SU-DHL-6 (cell line): ENCODE data around the gene ERP27.
A peak's percentile ranks its signal among the peaks of the same experiment; 100 is the strongest.

Experiments
- H2AFZ ChIP-seq: fragments of 200-600 bp; sonication (generic); 2 replicates; pipeline ENCODE4 v1.6.1; 2014; ENCODE audit warnings: low read depth, mild to moderate bottlenecking, moderate library complexity, mixed read lengths, antibody characterized with exemption, low read length; ENCODE audit not compliant: severe bottlenecking
- H3F3A ChIP-seq: fragments of 200-600 bp; shearing (Covaris generic); 2 replicates; pipeline ENCODE4 v1.6.0; 2016; ENCODE audit warnings: antibody characterized with exemption, mild to moderate bottlenecking; ENCODE audit not compliant: insufficient read depth
- H3K27ac ChIP-seq: fragments of 200-600 bp; sonication (generic); 2 replicates; pipeline ENCODE4 v1.5.1; 2016; ENCODE audit warnings: low read depth, mild to moderate bottlenecking, low read length, moderate library complexity, mixed read lengths
- H3K27me3 ChIP-seq: fragments of 200-600 bp; sonication (generic), shearing (Covaris generic); 2 replicates; pipeline ENCODE4 v1.6.0; 2014; ENCODE audit warnings: mild to moderate bottlenecking, low read length
- H3K36me3 ChIP-seq: fragments of 200-600 bp; sonication (generic); 2 replicates; pipeline ENCODE4 v1.6.1; 2014; ENCODE audit warnings: mild to moderate bottlenecking, low read length, mixed read lengths
- H3K4me2 ChIP-seq: fragments of 300-600, 200-600 bp; shearing (Covaris generic), sonication (generic); 2 replicates; pipeline ENCODE4 v1.6.0; 2014; ENCODE audit warnings: low read length, low read depth, mild to moderate bottlenecking; ENCODE audit not compliant: poor library complexity, severe bottlenecking
- H3K4me3 ChIP-seq: fragments of 200-600 bp; sonication (generic); 2 replicates; pipeline ENCODE4 v1.5.1; 2014; ENCODE audit warnings: antibody characterized with exemption, low read length, mild to moderate bottlenecking, mixed read lengths; ENCODE audit not compliant: insufficient read depth, poor library complexity, severe bottlenecking
- H3K79me2 ChIP-seq: fragments of 200-600 bp; sonication (generic); 2 replicates; pipeline ENCODE4 v1.6.1; 2014; ENCODE audit warnings: mild to moderate bottlenecking, low read length, moderate library complexity; ENCODE audit not compliant: insufficient read depth
- H3K9ac ChIP-seq: fragments of 200-600 bp; sonication (generic); 2 replicates; pipeline ENCODE4 v1.7.0; 2014; ENCODE audit warnings: mild to moderate bottlenecking, low read length
- H3K9me2 ChIP-seq: fragments of 200-600 bp; sonication (generic); replicated peaks from 2 replicates; pipeline ENCODE4 v1.6.1; 2014; ENCODE audit warnings: low read length; ENCODE audit not compliant: insufficient read depth
- H3K9me3 ChIP-seq: fragments of 200-600 bp; sonication (generic); 2 replicates; pipeline ENCODE4 v1.6.1; 2014; ENCODE audit warnings: low read length, mixed read lengths; ENCODE audit not compliant: insufficient read depth
- H4K20me1 ChIP-seq: fragments of 200-600 bp; sonication (generic); 2 replicates; pipeline ENCODE4 v1.6.1; 2014; ENCODE audit warnings: low read depth, mild to moderate bottlenecking, antibody characterized with exemption, low read length, moderate library complexity, mixed read lengths
- CTCF ChIP-seq: fragments of 200-600 bp; sonication (generic); IDR thresholded peaks from one replicate; pipeline ENCODE4 v1.5.1; 2017; ENCODE audit warnings: antibody characterized with exemption, mild to moderate bottlenecking, low read length, moderate library complexity; ENCODE audit not compliant: insufficient read depth, poor library complexity, severe bottlenecking
- EZH2phosphoT487 ChIP-seq: fragments of 200-600 bp; sonication (generic), shearing (Covaris generic); conservative IDR thresholded peaks from 2 replicates; pipeline ENCODE4 v1.6.1; 2018; ENCODE audit warnings: mild to moderate bottlenecking, antibody characterized with exemption, low read length, moderate library complexity, mixed read lengths

Gene ERP27

GRCh38 chr12:14959463-14959862 is 21.1 kb upstream of the ERP27 start:
- H3K9me2 ChIP-seq: no peaks in the 10 kb centered on the region
- TF ChIP-seq CTCF: no peak
- TF ChIP-seq EZH2phosphoT487: no peak
- no peaks in the 10 kb centered on the region for H3K36me3 ChIP-seq
- peaks cover 69% of the 10 kb centered on the region for H3K79me2 ChIP-seq
- peaks cover 14% of the 10 kb centered on the region; the same call in 1 of the 2 replicates for H4K20me1 ChIP-seq
- H3K4me2 ChIP-seq: peak overlapping the region; percentile 98
- H3K9ac ChIP-seq: peak overlapping the region; percentile 86
- peaks cover 70% of the 10 kb centered on the region for H3F3A ChIP-seq
- H3K27ac ChIP-seq: peak overlapping the region; percentile 96
- no peaks in the 10 kb centered on the region for H3K27me3 ChIP-seq
- H3K9me3 ChIP-seq: no peaks in the 10 kb centered on the region
- no peak overlapping the region for H2AFZ ChIP-seq
- H3K4me3 ChIP-seq: peak overlapping the region; percentile 95

GRCh38 chr12:14959126-14959440 is 20.7 kb upstream of the ERP27 start:
- Histone ChIP-seq H3K79me2 (peaks cover 73% of the 10 kb centered on the region), H3K4me3 (peak overlapping the region; percentile 95), H2AFZ (no peak overlapping the region), H3K27ac (peak overlapping the region; percentile 96), H3F3A (peaks cover 72% of the 10 kb centered on the region), H3K36me3 (no peaks in the 10 kb centered on the region), H3K9me2 (no peaks in the 10 kb centered on the region), H3K9ac (peak overlapping the region; percentile 86), H3K27me3 (no peaks in the 10 kb centered on the region), H3K4me2 (peak overlapping the region; percentile 98), H4K20me1 (peaks cover 15% of the 10 kb centered on the region; the same call in 1 of the 2 replicates), H3K9me3 (no peaks in the 10 kb centered on the region)
- no peak for TF ChIP-seq CTCF
- TF ChIP-seq EZH2phosphoT487: no peak

GRCh38 chr12:14958361-14959125 is 20.2 kb upstream of the ERP27 start:
- H3K79me2 ChIP-seq: peaks cover 78% of the 10 kb centered on the region
- H3K9me2 ChIP-seq: no peaks in the 10 kb centered on the region
- H3K9me3 ChIP-seq: no peaks in the 10 kb centered on the region
- peaks cover 19% of the 10 kb centered on the region for H4K20me1 ChIP-seq
- peak overlapping the region; percentile 96 for H3K27ac ChIP-seq
- no peak overlapping the region for H2AFZ ChIP-seq
- H3K27me3 ChIP-seq: no peaks in the 10 kb centered on the region
- no peaks in the 10 kb centered on the region for H3K36me3 ChIP-seq
- H3K4me2 ChIP-seq: peak overlapping the region; percentile 98
- H3F3A ChIP-seq: peaks cover 77% of the 10 kb centered on the region
- H3K9ac ChIP-seq: peak overlapping the region; percentile 86
- TF ChIP-seq EZH2phosphoT487: no peak
- no peak for TF ChIP-seq CTCF
- H3K4me3 ChIP-seq: peak overlapping the region; percentile 95
